ENCODE data around the gene HYAL4.
"Not testable (repeated sequence)": the region's sequence is repeated elsewhere in the genome, so short reads cannot be mapped to it uniquely, and the experiment has no call there.

HYAL4 gene

DNA sequence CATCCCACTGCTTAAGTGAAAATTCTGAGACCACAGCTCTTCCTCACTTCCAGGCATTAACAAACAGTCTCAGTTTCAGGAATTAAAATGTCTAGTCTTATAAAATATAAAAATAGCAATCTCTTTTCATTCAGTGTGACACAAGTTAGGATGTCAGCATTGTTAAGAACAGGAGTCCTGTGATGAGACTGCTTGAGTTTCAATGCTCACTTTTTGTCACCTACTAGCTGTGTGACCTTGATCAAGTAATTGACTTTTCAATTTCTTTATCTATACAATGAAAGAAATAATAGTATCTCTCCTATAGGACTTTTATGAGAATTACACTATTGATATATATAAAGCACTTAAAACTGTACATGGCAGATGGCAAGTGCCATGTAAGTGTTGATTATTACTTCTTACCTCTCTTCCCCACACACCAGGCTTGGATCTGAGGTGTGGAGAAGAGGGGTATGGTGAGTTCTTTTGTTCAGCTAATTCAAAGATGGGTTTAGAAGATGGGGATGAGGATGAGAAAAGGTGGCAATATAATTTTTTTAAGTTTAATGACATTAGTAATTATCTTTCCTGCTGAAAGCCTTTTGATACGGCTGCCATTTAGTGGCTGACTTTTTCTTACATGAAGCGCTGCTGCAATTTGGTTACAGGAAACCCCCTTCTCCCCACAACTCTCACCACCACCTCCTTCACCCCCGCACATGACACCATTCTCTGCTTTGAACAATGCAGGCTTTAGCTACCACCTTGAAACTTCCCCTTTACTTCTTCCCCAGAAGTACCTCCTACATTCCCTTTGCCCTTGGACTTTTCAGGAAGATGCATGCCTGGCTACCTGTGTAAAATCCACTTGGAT, 20.8 kb upstream of the HYAL4 start:
- H3K4me3 ChIP-seq (ENCODE audit: low read depth, low read length): no peak overlapping the region
- TF ChIP-seq, protein P1, sequence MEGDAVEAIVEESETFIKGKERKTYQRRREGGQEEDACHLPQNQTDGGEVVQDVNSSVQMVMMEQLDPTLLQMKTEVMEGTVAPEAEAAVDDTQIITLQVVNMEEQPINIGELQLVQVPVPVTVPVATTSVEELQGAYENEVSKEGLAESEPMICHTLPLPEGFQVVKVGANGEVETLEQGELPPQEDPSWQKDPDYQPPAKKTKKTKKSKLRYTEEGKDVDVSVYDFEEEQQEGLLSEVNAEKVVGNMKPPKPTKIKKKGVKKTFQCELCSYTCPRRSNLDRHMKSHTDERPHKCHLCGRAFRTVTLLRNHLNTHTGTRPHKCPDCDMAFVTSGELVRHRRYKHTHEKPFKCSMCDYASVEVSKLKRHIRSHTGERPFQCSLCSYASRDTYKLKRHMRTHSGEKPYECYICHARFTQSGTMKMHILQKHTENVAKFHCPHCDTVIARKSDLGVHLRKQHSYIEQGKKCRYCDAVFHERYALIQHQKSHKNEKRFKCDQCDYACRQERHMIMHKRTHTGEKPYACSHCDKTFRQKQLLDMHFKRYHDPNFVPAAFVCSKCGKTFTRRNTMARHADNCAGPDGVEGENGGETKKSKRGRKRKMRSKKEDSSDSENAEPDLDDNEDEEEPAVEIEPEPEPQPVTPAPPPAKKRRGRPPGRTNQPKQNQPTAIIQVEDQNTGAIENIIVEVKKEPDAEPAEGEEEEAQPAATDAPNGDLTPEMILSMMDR (conservative IDR thresholded peaks at IDR 0.05; ENCODE audit: low read depth, low read length): no peak
- no peak for DNase-seq (ENCODE audit: low read depth)

DNA sequence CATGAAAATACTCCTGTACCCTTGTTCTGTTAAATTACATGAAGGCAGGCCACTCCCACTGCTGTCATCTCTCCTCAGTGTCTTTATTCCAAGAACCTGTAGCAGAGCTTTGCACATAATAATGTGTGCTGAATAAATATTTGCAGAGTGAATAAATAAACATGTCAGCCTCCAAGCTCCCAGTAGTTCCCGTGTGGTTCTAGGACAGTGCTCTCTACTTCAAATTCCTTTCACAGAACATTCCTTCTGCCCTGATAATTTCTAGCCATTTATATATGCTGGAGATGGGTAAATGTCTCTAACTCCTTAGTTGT, 20.3 kb upstream of the HYAL4 start:
- peak; percentile 3 for DNase-seq (ENCODE audit: low read depth)
- TF ChIP-seq, protein P1 (conservative IDR thresholded peaks at IDR 0.05; ENCODE audit: low read depth, low read length): no peak
- H3K4me3 ChIP-seq (ENCODE audit: low read depth, low read length): no peak overlapping the region

DNA sequence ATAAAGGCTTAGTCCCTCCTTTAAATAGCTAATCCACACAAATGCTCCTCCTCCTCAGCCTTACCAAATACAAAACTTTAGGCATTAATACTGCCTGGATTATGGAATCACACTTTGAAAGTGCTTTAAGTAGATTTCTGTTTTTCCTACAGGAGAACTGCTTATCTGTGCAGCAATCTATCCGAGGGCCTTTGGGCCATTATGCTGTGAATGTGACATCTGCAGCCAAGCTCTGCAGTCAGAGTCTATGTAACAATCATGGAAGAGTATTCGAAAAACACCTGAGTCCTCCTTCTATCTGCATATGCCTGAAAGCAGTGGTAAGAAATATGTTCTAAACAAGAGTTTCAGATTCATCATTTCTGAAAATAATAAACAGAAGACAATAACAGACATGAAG, 16.2 kb upstream of the HYAL4 start:
- TF ChIP-seq, protein P1 (conservative IDR thresholded peaks at IDR 0.05; ENCODE audit: low read depth, low read length): no peak

DNA sequence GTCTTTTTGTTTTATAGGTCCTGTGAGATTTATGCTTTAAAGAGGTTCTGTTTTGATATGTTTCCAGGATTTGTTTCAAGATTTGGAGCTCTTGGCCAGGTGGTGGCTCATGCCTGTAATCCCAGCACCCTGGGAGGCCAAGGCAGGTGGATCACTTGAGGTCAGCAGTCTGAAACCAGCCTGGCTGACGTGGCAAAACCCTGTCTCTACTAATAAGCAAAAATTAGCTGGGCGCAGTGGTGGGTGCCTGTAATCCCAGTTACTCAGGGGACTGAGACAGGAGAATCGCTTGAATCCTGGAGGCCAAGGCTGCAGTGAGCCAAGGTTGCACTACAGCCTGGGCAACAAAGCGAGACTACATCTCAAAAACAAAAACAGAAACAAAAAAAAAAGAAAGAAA, 8.3 kb upstream of the HYAL4 start:
- no peak for DNase-seq (ENCODE audit: low read depth)
- no peak overlapping the region for H3K4me3 ChIP-seq (ENCODE audit: low read depth, low read length)
- TF ChIP-seq, protein P1 (conservative IDR thresholded peaks at IDR 0.05; ENCODE audit: low read depth, low read length): no peak

More for the DNA sequence above, 16.2 kb upstream of the HYAL4 start:
- no peak for DNase-seq (ENCODE audit: low read depth)
- no peak overlapping the region for H3K4me3 ChIP-seq (ENCODE audit: low read depth, low read length)

DNA sequence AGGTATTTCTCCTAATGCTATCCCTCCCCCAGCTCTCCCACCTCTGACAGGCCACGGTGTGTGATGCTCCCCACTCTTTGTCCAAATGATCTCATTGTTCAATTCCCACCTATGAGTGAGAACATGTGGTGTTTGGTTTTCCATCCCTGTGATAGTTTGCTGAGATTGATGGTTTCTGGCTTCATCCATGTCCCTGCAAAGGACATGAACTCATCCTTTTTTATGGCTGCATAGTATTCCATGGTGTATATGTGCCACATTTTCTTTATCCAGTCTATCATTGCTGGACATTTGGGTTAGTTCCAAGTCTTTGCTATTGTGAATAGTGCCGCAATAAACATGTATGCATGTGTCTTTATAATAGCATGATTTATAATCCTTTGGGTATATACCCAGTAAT, 5.9 kb upstream of the HYAL4 start:
- not testable (repeated sequence) for H3K4me3 ChIP-seq (ENCODE audit: low read depth, low read length); DNase-seq (ENCODE audit: low read depth)

DNA sequence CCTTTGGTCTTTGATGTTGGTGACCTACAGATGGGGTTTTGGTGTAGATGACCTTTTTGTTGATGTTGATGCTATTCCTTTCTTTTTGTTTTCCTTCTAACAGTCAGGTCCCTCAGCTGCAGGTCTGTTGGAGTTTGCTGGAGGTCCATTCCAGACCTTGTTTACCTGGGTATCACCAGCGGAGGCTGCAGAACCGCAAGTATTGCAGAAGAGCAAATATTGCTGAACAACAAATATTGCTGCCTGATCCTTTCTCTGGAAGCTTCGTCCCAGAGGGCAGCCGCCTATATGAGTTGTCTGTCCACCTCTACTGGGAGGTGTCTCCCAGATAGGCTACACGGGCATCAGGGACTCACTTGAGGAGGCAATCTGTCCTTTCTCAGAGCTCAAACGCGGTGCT, 827 bp upstream of the HYAL4 start:
- H3K4me3 ChIP-seq (ENCODE audit: low read depth, low read length); DNase-seq (ENCODE audit: low read depth): not testable (repeated sequence)

DNA sequence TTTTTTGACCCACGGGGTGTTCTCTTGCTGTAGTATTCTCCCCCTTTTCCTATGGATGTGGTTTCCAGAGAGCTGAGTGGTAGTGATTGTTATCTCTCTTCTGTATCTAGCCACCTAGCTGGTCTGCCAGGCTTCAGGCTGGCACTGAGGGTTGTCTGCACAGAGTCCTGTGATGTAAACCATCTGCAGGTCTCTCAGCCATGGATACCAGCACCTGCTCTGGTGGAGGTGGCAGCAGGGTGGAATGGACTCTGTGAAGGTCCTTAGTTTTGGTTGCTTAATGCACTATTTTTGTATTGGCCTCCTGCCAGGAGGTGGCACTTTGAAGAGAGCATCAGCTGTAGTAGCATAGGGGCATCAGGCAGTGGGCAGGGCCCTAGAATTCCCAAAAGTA, 851 bp downstream of the HYAL4 start:
- TF ChIP-seq, protein P1 (conservative IDR thresholded peaks at IDR 0.05; ENCODE audit: low read depth, low read length): no peak
- DNase-seq (ENCODE audit: low read depth): no peak

DNA sequence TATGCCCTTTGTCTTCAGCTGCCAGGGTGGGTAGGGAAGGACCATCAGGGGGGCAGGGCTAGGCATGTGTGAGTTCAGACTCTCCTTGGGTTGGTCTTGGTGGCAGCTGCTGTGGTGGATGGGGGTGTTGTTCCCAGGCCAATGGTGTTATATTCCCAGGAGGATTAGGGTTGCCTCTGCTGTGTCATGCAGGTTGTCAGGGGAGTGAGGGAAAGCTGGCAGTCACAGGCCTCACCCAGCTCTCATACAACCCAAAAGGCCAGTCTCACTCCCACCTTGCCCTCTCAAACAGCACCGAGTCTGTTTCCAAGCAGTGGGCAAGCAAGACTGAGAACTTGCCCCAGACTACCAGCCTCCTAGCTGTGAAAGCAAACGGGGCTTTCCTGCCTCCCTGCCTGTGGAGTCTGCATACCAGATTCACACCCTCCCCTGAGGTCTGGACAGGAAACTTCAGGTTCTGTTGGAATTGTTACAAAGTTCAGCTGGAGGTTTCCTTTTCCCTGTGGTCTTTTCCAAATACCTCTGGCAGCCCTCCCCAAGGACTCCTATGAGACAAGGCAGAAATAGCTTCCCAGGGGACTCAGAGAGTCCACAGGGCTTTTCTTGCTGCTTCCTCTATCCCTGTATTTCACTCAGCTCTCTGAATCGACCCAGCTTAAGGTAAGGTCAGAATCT, 1.4 kb downstream of the HYAL4 start:
- H3K4me3 ChIP-seq (ENCODE audit: low read depth, low read length): no peak overlapping the region
- peak; percentile 71 for DNase-seq (ENCODE audit: low read depth)
- TF ChIP-seq, protein P1 (conservative IDR thresholded peaks at IDR 0.05; ENCODE audit: low read depth, low read length): no peak

More for the DNA sequence above, 851 bp downstream of the HYAL4 start:
- no peak overlapping the region for H3K4me3 ChIP-seq (ENCODE audit: low read depth, low read length)

All from choroid plexus epithelial cell (primary cell).